Subcutaneous abdominal adipose tissue (tissue), 5 donors: Measurements from ENCODE around the gene GATAD1.

Experiments used
- H3K27ac ChIP-seq: one replicate; pipeline ENCODE4 v1.7.0; 2013; ENCODE audit warnings: low read depth, mild to moderate bottlenecking, inconsistent platforms, low read length, moderate library complexity
- H3K27me3 ChIP-seq, 5 donors: one replicate each; pipeline ENCODE4 v1.7.0; 2013; ENCODE audit warnings: low read length in 5 of 5, inconsistent platforms in 1 of 5; ENCODE audit not compliant: control insufficient read depth in 5 of 5, insufficient read depth in 4 of 5
- H3K36me3 ChIP-seq, 5 donors: one replicate each; pipeline ENCODE4 v1.7.0; 2013; ENCODE audit warnings: low read length in 5 of 5; ENCODE audit not compliant: control insufficient read depth in 5 of 5, insufficient read depth in 5 of 5
- H3K4me1 ChIP-seq, 5 donors: one replicate each; pipeline ENCODE4 v1.7.0; 2013; ENCODE audit warnings: low read length in 5 of 5, mild to moderate bottlenecking in 3 of 5, moderate library complexity in 1 of 5; ENCODE audit not compliant: control insufficient read depth in 5 of 5, insufficient read depth in 5 of 5
- H3K4me3 ChIP-seq, 5 donors: one replicate each; pipeline ENCODE4 v1.7.0; 2013; ENCODE audit warnings: low read length in 5 of 5, low read depth in 1 of 5
- H3K9ac ChIP-seq, 5 donors: one replicate each; pipeline ENCODE4 v1.7.0; 2013; ENCODE audit warnings: low read length in 5 of 5, mild to moderate bottlenecking in 4 of 5, moderate library complexity in 3 of 5
- H3K9me3 ChIP-seq, 5 donors: one replicate each; pipeline ENCODE4 v1.7.0; 2013; ENCODE audit warnings: low read length in 5 of 5; ENCODE audit not compliant: control insufficient read depth in 5 of 5
- donor health status: healthy.
- donor health status: healthy.
- donor health status: healthy.
- donor health status: healthy.
- donor health status: healthy.

Gene GATAD1

DNA sequence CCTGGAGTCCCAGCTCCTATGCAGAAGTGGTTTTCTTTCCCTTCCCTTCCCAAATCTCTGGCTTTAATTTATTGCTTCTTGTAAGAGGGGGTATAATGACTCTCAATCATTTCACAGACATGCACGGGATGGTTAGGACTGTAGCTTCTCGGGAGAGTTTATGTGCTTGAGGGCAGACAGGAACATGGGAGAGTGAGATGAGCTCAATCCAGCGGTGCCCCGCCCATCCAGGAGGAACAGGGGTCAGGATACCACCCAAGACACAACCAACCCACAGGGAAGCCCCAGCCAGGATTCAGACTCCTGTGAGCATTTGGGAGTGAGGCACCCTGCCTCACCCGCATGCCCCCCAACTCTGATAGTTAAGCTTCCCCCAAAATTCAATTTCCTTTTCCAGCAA, 33.7 kb upstream of the GATAD1 start:
- Histone ChIP-seq H3K4me1 (peaks cover 0 to 4% (median 0%) of the 10 kb centered on the region in 5 donors), H3K9ac (no peak overlapping the region), H3K9me3 (no peaks in the 10 kb centered on the region), H3K4me3 (no peak overlapping the region), H3K27ac (no peak overlapping the region), H3K36me3 (no peaks in the 10 kb centered on the region), H3K27me3 (peaks cover 0 to 14% (median 7%) of the 10 kb centered on the region in 5 donors)

DNA sequence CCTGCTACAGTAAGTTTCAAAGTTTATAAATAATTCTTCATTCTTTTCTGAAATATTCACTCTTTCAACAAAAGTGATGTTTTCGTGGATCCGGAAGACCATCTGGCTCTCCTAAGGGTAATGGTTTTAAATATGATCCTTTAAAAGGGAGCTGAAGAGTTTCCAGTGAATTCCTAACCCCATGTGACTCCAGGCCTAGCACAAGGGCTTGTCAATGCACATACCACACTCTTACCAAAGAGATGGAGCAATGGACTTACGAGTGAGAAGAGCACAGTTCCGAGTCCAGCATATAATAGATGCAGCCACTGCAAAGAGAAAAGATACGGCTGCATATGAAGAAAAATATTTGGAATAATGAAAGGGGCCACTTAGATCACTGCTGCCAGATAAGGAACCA, 32.1 kb upstream of the GATAD1 start:
- peak overlapping the region in 1 of 5 donors; percentile 26 for H3K9ac ChIP-seq
- peaks cover 0 to 14% (median 7%) of the 10 kb centered on the region in 5 donors for H3K27me3 ChIP-seq
- peaks cover 0 to 4% (median 0%) of the 10 kb centered on the region in 5 donors for H3K4me1 ChIP-seq
- H3K9me3 ChIP-seq, result no peaks in the 10 kb centered on the region
- no peak overlapping the region for H3K4me3 ChIP-seq
- no peaks in the 10 kb centered on the region for H3K36me3 ChIP-seq
- no peak overlapping the region for H3K27ac ChIP-seq

DNA sequence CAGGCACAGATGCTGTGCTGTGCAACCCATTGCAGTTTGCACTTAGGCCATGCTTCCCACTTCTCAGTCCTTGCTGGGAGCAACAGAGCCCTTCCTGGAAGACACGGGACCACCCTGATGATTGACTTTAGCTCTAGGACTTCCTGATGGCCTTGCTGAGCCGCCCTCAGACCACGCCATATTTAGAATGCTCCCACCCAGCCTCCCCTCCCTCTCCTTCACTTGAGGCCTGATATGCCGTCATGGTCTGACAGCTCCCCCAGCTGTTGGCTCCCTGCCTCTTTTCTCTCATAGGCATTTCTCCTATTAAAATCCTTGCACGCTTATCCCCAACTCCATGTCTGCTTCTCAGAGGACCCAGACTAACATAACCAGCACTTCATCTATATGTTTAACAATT, 29.4 kb upstream of the GATAD1 start:
- Histone ChIP-seq H3K4me3 (no peak overlapping the region), H3K4me1 (peaks cover 0 to 4% (median 0%) of the 10 kb centered on the region in 5 donors), H3K36me3 (no peaks in the 10 kb centered on the region), H3K27me3 (peaks cover 0 to 10% (median 0%) of the 10 kb centered on the region in 5 donors), H3K27ac (no peak overlapping the region), H3K9me3 (no peaks in the 10 kb centered on the region), H3K9ac (no peak overlapping the region)

DNA sequence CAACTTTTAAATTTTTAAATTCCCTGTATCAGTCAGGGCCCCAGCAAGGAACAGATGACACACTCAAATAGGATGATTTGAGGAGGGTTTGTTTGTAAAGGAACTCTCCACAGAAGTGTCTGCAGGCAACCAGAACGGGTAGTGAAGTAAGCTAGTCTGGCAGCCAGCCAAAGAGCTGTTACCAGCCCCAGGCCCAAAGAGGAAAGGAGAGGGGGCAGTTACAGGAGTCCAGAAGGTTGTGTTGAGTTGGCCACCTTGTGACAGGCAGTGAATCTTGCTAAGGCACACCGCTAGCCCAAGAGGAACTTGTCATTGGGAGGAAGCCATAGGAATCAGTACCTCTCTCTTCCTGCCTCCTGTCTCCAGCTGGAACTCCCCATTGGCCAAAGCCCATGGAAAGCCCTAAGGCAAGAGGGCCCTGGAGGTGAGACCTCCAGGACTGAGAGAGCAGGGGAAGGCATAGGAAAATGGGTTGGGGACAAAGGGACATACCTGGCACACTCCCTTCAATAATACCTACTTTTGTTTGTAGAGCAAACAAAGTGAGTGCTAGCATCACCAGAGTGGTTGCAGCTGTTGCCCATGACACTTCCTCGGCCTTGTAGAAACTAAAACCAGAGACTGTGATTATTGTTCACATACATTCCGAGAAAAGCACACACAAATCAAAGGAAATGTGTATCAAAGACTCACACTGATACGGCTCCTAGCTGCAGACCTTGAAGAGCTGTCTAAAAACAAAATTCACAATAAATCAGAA, 25.4 kb upstream of the GATAD1 start:
- peaks cover 0 to 6% (median 2%) of the 10 kb centered on the region in 5 donors for H3K27me3 ChIP-seq
- H3K4me3 ChIP-seq, result no peak overlapping the region
- no peak overlapping the region for H3K27ac ChIP-seq
- peaks cover 2 to 10% (median 6%) of the 10 kb centered on the region in 5 donors for H3K4me1 ChIP-seq
- H3K36me3 ChIP-seq, result no peaks in the 10 kb centered on the region
- H3K9me3 ChIP-seq, result no peaks in the 10 kb centered on the region
- no peak overlapping the region for H3K9ac ChIP-seq

DNA sequence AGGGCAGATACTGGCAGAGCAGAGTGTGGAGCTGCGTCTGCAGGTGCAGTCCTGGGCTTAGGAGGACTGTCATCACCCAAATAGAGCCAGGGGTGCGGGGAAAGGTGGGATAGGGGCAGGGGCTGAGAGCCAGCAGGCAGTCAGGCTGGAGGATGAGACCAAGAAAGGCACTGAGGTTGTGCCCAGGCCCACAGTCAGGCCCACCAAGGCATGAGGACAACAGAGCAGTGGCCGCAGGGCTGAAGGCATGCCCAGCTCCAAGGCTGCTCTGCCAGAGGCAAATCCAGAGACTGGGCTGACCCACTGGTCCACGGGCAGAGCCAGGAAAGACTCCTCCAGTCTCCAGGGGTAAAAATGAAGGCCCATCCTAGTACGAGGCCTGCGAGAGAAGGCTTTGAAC, 24.4 kb upstream of the GATAD1 start:
- Histone ChIP-seq H3K27ac (no peak overlapping the region), H3K4me1 (peaks cover 2 to 10% (median 6%) of the 10 kb centered on the region in 5 donors), H3K4me3 (no peak overlapping the region), H3K9ac (no peak overlapping the region), H3K36me3 (no peaks in the 10 kb centered on the region), H3K27me3 (peaks cover 0 to 6% (median 2%) of the 10 kb centered on the region in 5 donors), H3K9me3 (no peaks in the 10 kb centered on the region)

DNA sequence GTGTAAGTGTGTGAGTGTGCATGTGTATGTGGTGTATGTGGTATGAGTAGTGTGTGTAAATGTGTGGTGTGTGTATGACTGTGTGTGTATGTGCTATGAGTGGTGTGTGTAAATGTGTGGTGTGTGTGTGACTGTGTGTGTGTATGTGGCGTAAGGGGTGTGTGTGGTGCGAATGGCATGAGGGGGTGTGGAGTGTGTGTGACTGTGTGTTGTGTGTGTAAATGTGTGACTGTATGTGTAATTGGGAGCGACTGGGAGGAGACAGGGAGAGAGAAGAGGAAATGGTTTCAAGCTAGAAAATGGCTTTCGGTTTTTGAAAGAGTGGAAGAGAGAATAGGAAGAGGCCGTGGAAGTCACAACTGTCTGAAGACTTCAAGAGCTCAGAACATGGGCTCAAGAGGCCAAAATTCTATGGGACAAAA, 23.6 kb upstream of the GATAD1 start:
- Histone ChIP-seq H3K27me3 (peaks cover 0 to 6% (median 2%) of the 10 kb centered on the region in 5 donors), H3K36me3 (no peaks in the 10 kb centered on the region), H3K9ac (peak overlapping the region in 4 of 5 donors; percentile 28 to 71 (median 58)), H3K4me1 (peaks cover 2 to 10% (median 6%) of the 10 kb centered on the region in 5 donors), H3K27ac (no peak overlapping the region), H3K9me3 (no peaks in the 10 kb centered on the region), H3K4me3 (peak overlapping the region in 2 of 5 donors; percentile 87 to 88)

DNA sequence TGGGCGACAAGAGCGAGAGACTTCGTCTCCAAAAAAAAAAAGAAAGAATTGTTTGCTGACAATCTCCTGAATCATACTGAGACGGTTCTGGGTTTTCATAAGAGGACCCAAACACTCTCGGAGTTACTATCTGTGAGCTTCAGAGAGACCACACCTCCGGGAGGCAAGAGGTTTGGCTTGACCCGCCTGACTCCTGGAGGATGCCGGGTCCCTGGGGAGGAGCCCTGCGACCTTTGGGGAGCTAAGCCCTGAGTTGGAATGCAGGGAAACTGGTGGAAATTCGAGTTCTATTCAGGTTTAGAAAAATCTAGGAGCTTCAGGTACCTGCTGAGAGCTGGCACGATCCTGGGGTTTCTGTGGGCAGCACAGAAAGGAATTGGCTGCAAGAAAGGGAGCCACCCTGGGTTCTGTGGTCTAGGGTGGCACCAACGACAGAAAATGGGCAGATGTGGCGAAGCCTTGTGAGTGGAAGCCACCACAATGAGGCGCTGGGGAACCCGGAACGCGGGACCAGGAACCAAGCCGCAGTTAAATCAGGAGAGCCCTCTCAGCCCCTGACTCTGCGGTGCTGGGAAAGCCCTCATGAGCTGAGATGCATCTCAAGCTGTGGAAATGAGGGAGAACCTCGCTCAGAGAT, 21.9 kb upstream of the GATAD1 start:
- H3K9ac ChIP-seq, result no peak overlapping the region
- peaks cover 2 to 10% (median 6%) of the 10 kb centered on the region in 5 donors for H3K4me1 ChIP-seq
- no peak overlapping the region for H3K27ac ChIP-seq
- H3K9me3 ChIP-seq, result no peaks in the 10 kb centered on the region
- H3K4me3 ChIP-seq, result no peak overlapping the region
- H3K27me3 ChIP-seq, result peaks cover 0 to 6% (median 2%) of the 10 kb centered on the region in 5 donors
- no peaks in the 10 kb centered on the region for H3K36me3 ChIP-seq

DNA sequence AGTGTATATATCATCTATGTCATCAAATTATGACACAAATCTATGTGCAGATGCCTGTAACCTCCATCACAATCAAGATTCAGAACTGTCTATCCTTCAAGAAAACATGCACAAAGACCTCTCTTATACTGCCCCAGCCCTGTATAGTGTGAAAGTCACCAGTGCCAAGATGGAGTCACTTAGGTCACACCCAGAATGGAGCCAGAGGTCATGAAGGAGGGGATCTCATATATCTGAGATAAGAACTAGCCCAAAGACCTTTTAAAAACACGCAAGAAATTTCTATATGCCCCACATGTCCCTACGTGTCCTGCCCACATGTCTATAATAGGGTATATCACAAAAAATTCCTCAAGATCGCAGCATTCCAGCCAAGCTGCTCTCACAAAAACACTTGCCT, 20.1 kb upstream of the GATAD1 start:
- Histone ChIP-seq H3K4me1 (peaks cover 2 to 10% (median 6%) of the 10 kb centered on the region in 5 donors), H3K9ac (no peak overlapping the region), H3K9me3 (no peaks in the 10 kb centered on the region), H3K4me3 (no peak overlapping the region), H3K27me3 (peaks cover 0 to 6% (median 2%) of the 10 kb centered on the region in 5 donors), H3K36me3 (no peaks in the 10 kb centered on the region), H3K27ac (no peak overlapping the region)

DNA sequence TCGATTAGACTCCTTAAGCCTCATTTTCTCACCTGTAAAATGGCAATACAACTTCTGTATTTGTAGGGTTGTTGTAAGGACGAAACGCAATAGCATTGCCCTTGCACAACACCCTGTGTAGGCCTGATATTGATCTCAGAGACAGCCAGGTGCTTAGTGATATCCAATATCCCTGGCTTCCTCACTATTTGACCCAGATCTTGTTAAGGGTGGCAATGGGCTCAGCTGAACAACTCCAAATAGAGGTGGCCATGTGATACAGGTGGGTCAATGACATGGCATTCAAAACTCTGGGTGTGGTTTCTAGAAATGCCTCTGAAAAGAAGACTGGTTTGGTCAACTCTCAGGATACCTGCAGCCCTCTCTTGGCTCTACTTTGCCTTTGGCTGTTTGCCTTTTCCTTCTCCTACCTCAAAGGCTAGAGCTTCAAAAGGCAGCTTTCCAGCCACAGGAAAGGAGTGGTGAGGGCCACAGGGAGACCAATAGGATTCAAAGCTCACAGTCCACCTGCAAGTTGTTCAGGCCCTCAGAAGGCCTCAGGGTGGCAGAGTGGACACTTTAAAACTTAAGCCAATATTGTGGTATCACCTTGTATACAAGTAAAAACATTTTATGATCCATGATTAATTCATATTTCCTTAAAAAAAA, 14.9 kb upstream of the GATAD1 start:
- Histone ChIP-seq H3K9me3 (no peaks in the 10 kb centered on the region), H3K27ac (no peak overlapping the region), H3K27me3 (no peaks in the 10 kb centered on the region), H3K36me3 (no peaks in the 10 kb centered on the region), H3K9ac (no peak overlapping the region), H3K4me3 (no peak overlapping the region), H3K4me1 (no peaks in the 10 kb centered on the region)

DNA sequence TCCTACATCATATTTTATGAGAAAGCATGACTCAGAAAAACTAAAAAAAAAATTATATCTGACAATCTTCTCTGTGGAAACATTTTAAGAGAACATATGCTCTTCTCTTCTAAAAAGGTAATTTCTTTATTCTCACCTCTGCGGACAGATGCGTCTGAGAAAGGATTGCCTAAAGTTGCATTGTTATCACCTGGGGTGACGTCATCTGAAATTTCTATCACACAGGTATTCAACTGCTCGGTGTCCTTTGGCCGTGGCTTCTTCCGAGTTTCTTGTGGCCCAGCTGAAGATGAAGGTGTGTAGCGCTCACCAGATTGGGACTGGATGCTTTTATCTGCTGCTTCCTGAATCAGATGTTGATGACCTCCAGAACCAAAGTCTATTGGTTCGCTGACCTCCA, 14.3 kb upstream of the GATAD1 start:
- Histone ChIP-seq H3K9ac (no peak overlapping the region), H3K27me3 (no peaks in the 10 kb centered on the region), H3K36me3 (no peaks in the 10 kb centered on the region), H3K9me3 (no peaks in the 10 kb centered on the region), H3K27ac (no peak overlapping the region), H3K4me3 (no peak overlapping the region), H3K4me1 (no peaks in the 10 kb centered on the region)
